HepG2 (cell line): ENCODE results near the gene NCKIPSD. TPM values are rescaled to one million over a fixed set of nuclear protein-coding genes. Genes with fewer than 3 reads are reported as not detected.

Experiments
- HNF4G ChIP-seq, 2 experiments: sonication (generic) in 1 of 2; formaldehyde crosslinking in 1 of 2; IDR thresholded peaks; 2 replicates each; pipeline versions ENCODE4 v1.4.0 to v1.6.1; 2011 to 2020; ENCODE audit warnings: borderline replicate concordance in 2 of 2, low read depth in 2 of 2, mild to moderate bottlenecking in 2 of 2, low read length in 1 of 2, missing genetic modification reagents in 1 of 2, moderate library complexity in 1 of 2
- MAX ChIP-seq: IDR thresholded peaks from 2 replicates; pipeline ENCODE4 v1.6.1; 2012; ENCODE audit warnings: inconsistent platforms
- REXO4 ChIP-seq: sonication (generic); formaldehyde crosslinking; IDR thresholded peaks from 2 replicates; pipeline ENCODE4 v1.8.0; 2022; ENCODE audit warnings: missing genetic modification reagents, mild to moderate bottlenecking, borderline replicate concordance
- SAP130 ChIP-seq: IDR thresholded peaks from 2 replicates; pipeline ENCODE4 v1.6.1; 2016; ENCODE audit warnings: low read depth
- ZFX ChIP-seq: sonication (generic); formaldehyde crosslinking; IDR thresholded peaks from 2 replicates; pipeline ENCODE4 v1.4.0; 2020; ENCODE audit warnings: mild to moderate bottlenecking, low read depth, missing genetic modification reagents, moderate library complexity
- ZNF383 ChIP-seq: sonication (generic); formaldehyde crosslinking; IDR thresholded peaks from 2 replicates; pipeline ENCODE4 v1.4.0; 2020; ENCODE audit warnings: missing genetic modification reagents, mild to moderate bottlenecking, borderline replicate concordance
- polyA plus RNA-seq, 8 experiments: library from polyadenylated mRNA; depleted of rRNA in 3 of 8; stranded (reverse) in 7 of 8; unstranded in 1 of 8; fragments of >200 nt; fragmentation: Illumina TruSeq in 4 of 8; extraction: Trizol in 4 of 8; gene quantifications; 2 replicates each; pipeline versions ENCODE4 v1.2.1 to v1.2.3, GENCODE V29; 2011 to 2016; ENCODE audit warnings: low read depth in 4 of 8, missing spikeins in 1 of 8, mixed read lengths in 1 of 8; ENCODE audit not compliant: insufficient read depth in 1 of 8
- total RNA-seq, 5 experiments: library from RNA; depleted of rRNA; stranded (reverse); fragments of >200 nt; fragmentation: Illumina TruSeq; extraction: Trizol; gene quantifications; 2 replicates each; pipeline ENCODE4 v1.2.3, GENCODE V29; 2016; ENCODE audit warnings: low read depth in 1 of 5
- TF ChIP-seq, protein P1 (sequence below), 2 experiments: sonication (generic) in 1 of 2; formaldehyde crosslinking in 1 of 2; IDR thresholded peaks; 2 replicates each; pipeline versions ENCODE4 v1.6.1 to v1.9.0; 2014 to 2022; ENCODE audit warnings: antibody characterized with exemption in 1 of 2, borderline replicate concordance in 1 of 2, inconsistent platforms in 1 of 2, low read depth in 1 of 2, missing genetic modification reagents in 1 of 2
- TF ChIP-seq, protein P2 (sequence below): sonication (generic); formaldehyde crosslinking; IDR thresholded peaks from 2 replicates; pipeline ENCODE4 v1.4.0; 2020; ENCODE audit warnings: mild to moderate bottlenecking, missing genetic modification reagents

Gene NCKIPSD
- total and polyA plus RNA-seq, 2 of the 13 experiments (the other 11 are each of a cell fraction or from before 2014, with no cell fraction given): 13.5 to 35.2 TPM

DNA sequence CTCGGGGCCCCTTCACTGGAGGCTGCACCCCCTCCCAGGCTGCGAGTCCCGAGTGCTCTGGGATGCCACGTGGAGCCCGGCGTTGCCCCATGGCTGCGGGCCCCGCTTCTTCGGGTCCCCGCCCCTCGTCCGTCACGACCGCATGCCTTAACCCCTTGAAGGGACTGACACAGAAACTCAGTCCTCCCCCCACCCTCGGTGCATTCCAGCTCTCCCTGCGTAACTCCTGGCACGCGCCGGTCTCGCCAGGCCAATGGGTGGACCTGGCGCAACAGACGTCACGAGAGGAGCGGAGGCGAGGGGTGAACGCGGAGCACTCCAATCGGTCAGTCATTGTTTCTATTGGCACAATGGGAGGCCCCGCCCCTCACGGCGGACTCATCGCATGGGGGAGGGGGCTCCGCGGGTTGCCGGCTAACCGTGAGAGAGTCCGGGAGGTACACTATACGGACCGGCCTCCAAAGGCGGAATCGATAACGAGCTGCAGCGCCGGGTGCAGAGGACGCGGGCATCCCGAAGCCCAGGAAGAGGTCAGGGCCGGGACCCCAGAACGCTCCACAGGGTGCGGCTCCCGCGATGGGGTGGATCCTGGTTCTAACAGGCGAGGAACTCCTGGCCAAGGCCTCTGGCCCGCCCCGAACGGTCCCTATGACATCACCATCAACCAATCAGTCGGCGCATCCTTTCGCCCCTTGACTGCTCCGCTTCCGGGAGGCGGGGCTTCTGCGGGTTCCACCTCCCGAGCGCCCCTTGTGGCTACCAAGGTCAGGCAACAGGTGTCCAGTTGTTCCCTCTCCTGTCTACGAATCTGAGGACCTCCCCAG lies 22.0 kb downstream of the NCKIPSD start (continued):
- TF ChIP-seq, protein P1, sequence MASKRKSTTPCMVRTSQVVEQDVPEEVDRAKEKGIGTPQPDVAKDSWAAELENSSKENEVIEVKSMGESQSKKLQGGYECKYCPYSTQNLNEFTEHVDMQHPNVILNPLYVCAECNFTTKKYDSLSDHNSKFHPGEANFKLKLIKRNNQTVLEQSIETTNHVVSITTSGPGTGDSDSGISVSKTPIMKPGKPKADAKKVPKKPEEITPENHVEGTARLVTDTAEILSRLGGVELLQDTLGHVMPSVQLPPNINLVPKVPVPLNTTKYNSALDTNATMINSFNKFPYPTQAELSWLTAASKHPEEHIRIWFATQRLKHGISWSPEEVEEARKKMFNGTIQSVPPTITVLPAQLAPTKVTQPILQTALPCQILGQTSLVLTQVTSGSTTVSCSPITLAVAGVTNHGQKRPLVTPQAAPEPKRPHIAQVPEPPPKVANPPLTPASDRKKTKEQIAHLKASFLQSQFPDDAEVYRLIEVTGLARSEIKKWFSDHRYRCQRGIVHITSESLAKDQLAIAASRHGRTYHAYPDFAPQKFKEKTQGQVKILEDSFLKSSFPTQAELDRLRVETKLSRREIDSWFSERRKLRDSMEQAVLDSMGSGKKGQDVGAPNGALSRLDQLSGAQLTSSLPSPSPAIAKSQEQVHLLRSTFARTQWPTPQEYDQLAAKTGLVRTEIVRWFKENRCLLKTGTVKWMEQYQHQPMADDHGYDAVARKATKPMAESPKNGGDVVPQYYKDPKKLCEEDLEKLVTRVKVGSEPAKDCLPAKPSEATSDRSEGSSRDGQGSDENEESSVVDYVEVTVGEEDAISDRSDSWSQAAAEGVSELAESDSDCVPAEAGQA (IDR thresholded peaks at IDR 0.05; ENCODE audit: low read depth): peak; percentile 81
- TF ChIP-seq, protein P1 (CRISPR knock-in tag; IDR thresholded peaks at IDR 0.05; ENCODE audit: borderline replicate concordance): no peak
- no peak; the same call in 1 of the 2 replicates for TF ChIP-seq HNF4G (IDR thresholded peaks at IDR 0.05; ENCODE audit: borderline replicate concordance, low read depth, low read length)
- no peak for TF ChIP-seq HNF4G (CRISPR knock-in tag; IDR thresholded peaks at IDR 0.05; ENCODE audit: borderline replicate concordance, low read depth)
- no peak for TF ChIP-seq ZNF383
- TF ChIP-seq MAX: peak; percentile 95
- peak; percentile 91 for TF ChIP-seq SAP130 (CRISPR knock-in tag)
- no peak for TF ChIP-seq REXO4 (CRISPR knock-in tag)
- TF ChIP-seq, protein P2, sequence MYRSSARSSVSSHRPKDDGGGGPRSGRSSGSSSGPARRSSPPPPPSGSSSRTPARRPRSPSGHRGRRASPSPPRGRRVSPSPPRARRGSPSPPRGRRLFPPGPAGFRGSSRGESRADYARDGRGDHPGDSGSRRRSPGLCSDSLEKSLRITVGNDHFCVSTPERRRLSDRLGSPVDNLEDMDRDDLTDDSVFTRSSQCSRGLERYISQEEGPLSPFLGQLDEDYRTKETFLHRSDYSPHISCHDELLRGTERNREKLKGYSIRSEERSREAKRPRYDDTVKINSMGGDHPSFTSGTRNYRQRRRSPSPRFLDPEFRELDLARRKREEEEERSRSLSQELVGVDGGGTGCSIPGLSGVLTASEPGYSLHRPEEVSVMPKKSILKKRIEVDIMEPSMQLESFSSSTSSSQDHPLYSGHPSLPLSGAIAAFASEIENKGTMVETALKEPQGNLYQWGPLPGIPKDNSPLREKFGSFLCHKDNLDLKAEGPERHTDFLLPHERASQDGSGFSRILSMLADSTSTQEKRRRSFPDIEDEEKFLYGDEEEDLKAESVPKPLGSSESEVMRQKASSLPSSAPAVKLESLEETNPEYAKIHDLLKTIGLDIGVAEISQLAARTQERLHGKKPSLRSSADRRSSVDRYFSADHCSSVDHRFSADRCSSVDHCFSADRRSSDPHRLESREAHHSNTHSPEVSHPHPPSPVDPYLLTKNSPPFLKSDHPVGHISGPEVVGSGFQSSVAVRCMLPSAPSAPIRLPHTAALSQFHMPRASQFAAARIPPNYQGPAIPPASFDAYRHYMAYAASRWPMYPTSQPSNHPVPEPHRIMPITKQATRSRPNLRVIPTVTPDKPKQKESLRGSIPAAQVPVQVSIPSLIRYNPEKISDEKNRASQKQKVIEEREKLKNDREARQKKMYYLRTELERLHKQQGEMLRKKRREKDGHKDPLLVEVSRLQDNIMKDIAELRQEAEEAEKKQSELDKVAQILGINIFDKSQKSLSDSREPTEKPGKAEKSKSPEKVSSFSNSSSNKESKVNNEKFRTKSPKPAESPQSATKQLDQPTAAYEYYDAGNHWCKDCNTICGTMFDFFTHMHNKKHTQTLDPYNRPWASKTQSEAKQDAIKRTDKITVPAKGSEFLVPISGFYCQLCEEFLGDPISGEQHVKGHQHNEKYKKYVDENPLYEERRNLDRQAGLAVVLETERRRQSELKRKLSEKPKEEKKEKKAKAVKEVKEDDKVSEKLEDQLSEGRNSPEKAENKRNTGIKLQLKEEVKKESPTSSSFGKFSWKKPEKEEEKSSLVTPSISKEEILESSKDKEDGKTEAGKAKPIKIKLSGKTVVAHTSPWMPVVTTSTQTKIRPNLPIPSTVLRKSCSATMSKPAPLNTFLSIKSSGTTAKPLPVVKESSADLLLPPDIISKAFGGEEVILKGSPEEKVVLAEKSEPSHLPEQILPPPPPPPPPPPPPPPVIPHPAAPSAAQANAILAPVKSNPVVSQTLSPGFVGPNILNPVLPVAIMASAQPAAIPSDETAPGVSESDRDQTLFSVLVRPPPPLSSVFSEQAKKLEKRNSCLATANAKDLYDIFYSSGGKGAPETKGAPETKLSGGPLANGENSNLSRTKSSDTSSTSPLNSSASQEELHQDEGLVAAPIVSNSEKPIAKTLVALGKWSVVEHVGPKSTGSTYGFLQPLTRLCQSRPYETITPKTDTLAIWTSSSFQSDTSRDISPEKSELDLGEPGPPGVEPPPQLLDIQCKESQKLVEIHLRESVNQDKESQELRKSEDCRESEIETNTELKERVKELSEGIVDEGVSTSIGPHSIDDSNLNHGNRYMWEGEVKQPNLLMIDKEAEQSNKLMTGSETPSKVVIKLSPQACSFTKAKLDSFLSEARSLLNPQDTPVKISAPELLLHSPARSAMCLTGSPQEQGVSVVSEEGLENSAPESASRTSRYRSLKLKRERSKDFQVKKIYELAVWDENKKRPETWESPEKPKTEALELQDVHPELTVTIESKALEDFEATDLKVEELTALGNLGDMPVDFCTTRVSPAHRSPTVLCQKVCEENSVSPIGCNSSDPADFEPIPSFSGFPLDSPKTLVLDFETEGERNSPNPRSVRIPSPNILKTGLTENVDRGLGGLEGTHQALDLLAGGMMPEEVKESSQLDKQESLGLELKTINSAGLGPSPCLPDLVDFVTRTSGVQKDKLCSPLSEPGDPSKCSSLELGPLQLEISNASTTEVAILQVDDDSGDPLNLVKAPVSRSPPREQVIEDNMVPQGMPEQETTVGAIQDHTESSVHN (CRISPR knock-in tag): peak; percentile 93; the same call in 1 of the 2 replicates
- peak; percentile 80 for TF ChIP-seq ZFX
